Adipocyte (in vitro differentiated cells): ENCODE results near the gene SNRNP200.
"Not testable (repeated sequence)": the region's sequence is repeated elsewhere in the genome, so short reads cannot be mapped to it uniquely, and the experiment has no call there.

ENCODE experiments used
- DNase-seq: peaks from one replicate; pipeline ENCODE4 v3.0.0-alpha.2; 2015; ENCODE audit warnings: low read depth
- H3K27me3 ChIP-seq: replicated peaks from 2 replicates; pipeline ENCODE4 v1.7.0; 2013; ENCODE audit warnings: mild to moderate bottlenecking, low read length, moderate library complexity; ENCODE audit not compliant: control insufficient read depth, insufficient read depth
- H3K36me3 ChIP-seq: 2 replicates; pipeline ENCODE4 v1.7.0; 2013; ENCODE audit warnings: low read length, mild to moderate bottlenecking, moderate library complexity; ENCODE audit not compliant: control insufficient read depth, insufficient read depth, severe bottlenecking
- H3K4me1 ChIP-seq: 2 replicates; pipeline ENCODE4 v1.7.0; 2013; ENCODE audit warnings: mild to moderate bottlenecking, low read length, moderate library complexity; ENCODE audit not compliant: control insufficient read depth, insufficient read depth
- H3K4me3 ChIP-seq: 2 replicates; pipeline ENCODE4 v1.7.0; 2013; ENCODE audit warnings: mild to moderate bottlenecking, low read length, moderate library complexity
- H3K9ac ChIP-seq: 2 replicates; pipeline ENCODE4 v1.7.0; 2013; ENCODE audit warnings: mild to moderate bottlenecking, low read length, moderate library complexity
- H3K9me3 ChIP-seq: 2 replicates; pipeline ENCODE4 v1.7.0; 2013; ENCODE audit warnings: mild to moderate bottlenecking, low read length, moderate library complexity; ENCODE audit not compliant: control insufficient read depth

Gene SNRNP200

DNA sequence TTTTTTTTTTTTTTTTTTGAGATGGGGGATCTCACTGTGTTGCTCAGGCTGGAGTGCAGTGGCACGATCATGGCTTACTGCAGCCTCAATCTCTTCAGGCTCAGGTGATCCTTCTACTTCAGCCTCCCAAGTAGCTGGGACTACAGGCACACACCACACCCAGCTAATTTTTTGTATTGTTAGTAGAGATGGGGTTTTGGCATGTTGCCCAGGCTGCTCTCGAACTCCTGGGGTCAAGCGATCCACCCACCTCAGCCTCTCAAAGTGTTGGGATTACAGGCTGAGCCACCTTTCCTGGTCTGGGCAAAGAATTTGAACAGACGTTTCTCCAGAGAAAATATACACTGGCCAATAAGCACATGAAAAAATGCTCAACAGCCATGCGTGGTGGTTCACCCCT lies 2.9 kb upstream of the SNRNP200 start:
- DNase-seq = no peak
- Histone ChIP-seq H3K27me3 (no peaks in the 10 kb centered on the region), H3K9me3 (no peaks in the 10 kb centered on the region), H3K36me3 (peaks cover 9% of the 10 kb centered on the region), H3K9ac (no peak overlapping the region), H3K4me1 (peaks cover 25% of the 10 kb centered on the region), H3K4me3 (no peak overlapping the region)

DNA sequence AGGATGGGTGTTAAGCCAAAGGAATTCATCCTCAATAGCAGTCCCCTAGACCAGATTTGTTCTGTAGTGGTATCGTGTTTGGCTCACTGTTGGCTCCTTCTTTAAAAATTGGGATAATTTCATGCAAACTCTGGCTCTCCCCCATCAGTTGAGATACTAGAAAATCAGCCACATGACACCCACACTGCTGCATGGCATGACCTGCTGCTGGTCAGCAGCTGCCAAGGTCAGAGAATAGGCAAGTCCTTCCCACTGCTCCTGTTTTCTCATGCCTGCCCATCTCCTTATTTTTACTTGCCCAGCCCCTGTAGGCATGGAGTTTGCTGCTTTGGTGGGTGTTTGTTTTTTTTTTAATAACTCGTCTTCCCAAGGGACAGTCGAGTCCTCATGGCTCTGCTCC lies 1.0 kb upstream of the SNRNP200 start:
- Histone ChIP-seq H3K36me3 (peaks cover 28% of the 10 kb centered on the region), H3K4me1 (peaks cover 18% of the 10 kb centered on the region), H3K4me3 (peak overlapping the region; percentile 99), H3K27me3 (no peaks in the 10 kb centered on the region), H3K9ac (peak overlapping the region; percentile 92), H3K9me3 (no peaks in the 10 kb centered on the region)
- no peak for DNase-seq

DNA sequence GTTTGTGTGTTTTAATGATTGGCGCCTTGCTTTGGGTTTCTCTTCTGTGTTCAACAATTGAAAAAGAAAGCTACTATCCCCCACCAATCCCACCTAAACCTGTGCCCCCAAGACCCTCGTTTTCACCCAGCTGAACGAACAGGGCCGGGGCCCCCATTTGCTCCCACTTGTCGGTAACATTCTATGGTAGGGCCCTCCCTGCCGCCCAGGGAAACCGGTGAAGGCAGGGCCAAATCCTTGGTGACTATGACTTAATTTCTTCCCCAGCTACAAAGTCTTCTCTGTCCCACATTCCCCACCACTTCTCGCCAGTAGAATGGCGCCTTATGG lies 598 bp upstream of the SNRNP200 start:
- Histone ChIP-seq H3K9ac (peak overlapping the region; percentile 92), H3K4me1 (peaks cover 18% of the 10 kb centered on the region), H3K4me3 (peak overlapping the region; percentile 99), H3K9me3 (no peaks in the 10 kb centered on the region), H3K27me3 (no peaks in the 10 kb centered on the region), H3K36me3 (peaks cover 32% of the 10 kb centered on the region)
- no peak for DNase-seq

DNA sequence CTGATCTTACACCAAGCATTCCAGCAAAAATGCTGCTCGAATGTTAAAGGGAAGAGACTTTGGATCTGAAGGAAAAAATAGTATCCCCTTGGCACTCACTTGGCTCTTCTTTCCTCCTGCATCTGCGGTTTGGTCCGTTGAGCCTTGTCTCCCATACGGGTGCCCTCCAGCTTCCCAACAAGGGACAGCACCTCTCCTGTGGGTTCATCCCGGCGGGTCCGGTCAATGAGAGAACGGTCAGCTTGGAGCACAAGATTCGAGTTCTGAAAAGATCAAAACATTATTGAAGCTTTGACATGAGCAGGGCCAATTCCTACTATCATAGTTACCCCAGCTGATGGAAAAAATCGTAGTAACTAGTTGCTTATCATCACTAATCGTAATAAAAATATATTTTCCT lies 740 bp downstream of the SNRNP200 start:
- Histone ChIP-seq H3K4me1 (peaks cover 18% of the 10 kb centered on the region), H3K9ac (peak overlapping the region; percentile 92), H3K4me3 (peak overlapping the region; percentile 99), H3K36me3 (peaks cover 44% of the 10 kb centered on the region), H3K27me3 (no peaks in the 10 kb centered on the region), H3K9me3 (no peaks in the 10 kb centered on the region)
- DNase-seq = no peak

DNA sequence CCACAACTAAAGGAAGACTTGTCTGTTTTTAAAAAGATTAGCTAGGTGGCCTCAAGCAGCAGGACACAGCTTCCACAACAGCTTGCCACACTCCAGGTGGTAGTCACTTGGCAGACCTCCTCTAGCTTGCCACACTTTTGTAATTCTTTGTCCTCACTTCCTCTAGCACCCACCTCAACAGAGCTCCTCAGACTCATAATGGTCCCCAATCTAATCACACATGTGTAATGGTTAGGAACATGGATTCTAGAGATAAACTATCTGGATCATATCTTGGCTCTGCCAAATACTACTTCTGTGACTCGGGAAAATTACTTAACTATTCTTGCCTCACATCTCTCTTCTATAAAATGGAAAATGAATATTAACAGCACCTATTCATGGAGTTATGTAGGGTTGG lies 3.5 kb downstream of the SNRNP200 start:
- H3K4me3 ChIP-seq = no peak overlapping the region
- no peaks in the 10 kb centered on the region for H3K27me3 ChIP-seq
- no peaks in the 10 kb centered on the region for H3K9me3 ChIP-seq
- DNase-seq = no peak
- peaks cover 18% of the 10 kb centered on the region for H3K4me1 ChIP-seq
- peaks cover 71% of the 10 kb centered on the region for H3K36me3 ChIP-seq
- H3K9ac ChIP-seq = no peak overlapping the region

DNA sequence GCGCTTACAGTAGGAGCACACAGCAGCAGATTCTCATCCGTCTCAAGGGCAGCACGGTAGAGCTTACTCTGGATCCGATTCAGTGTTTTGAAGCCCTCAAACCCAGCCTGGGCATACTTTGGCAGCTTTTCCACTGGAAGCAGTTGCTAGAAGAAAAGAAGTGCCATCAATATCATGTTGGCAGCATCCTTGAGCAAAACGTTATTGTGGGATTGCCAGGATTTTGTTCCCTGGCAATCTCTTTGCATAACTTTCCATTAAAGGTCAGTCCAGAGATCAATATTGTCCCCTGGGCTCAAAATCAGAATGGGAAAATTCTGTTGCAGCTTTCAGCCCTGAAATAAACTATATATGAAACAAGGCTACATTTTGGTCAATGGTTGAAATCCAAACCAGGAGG lies 8.4 kb downstream of the SNRNP200 start:
- Histone ChIP-seq H3K27me3 (no peaks in the 10 kb centered on the region), H3K36me3 (peaks cover 96% of the 10 kb centered on the region), H3K4me1 (no peaks in the 10 kb centered on the region), H3K4me3 (no peak overlapping the region), H3K9me3 (no peaks in the 10 kb centered on the region), H3K9ac (no peak overlapping the region)
- DNase-seq = no peak

DNA sequence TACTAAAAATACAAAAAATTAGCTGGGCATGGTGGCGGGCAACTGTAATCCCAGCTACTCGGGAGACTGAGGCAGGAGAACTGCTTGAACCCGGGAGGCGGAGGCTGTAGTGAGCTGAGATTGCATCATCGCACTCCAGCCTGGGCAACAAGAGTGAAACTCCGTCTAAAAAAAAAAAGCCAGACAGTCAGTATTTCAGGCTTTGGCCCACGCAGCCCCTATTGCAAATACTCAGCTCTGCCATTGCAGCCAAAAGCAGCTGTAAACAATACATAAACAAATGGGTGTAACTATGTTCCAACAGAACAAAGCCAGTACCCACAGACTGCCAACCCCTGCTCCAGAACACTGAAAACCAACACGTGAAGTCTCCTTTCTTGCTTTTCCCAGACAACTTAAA lies 11.1 kb downstream of the SNRNP200 start:
- not testable (repeated sequence) for DNase-seq, H3K27me3 ChIP-seq, H3K9me3 ChIP-seq, H3K9ac ChIP-seq, H3K4me3 ChIP-seq, H3K4me1 ChIP-seq
- H3K36me3 ChIP-seq = peaks cover 98% of the 10 kb centered on the region

DNA sequence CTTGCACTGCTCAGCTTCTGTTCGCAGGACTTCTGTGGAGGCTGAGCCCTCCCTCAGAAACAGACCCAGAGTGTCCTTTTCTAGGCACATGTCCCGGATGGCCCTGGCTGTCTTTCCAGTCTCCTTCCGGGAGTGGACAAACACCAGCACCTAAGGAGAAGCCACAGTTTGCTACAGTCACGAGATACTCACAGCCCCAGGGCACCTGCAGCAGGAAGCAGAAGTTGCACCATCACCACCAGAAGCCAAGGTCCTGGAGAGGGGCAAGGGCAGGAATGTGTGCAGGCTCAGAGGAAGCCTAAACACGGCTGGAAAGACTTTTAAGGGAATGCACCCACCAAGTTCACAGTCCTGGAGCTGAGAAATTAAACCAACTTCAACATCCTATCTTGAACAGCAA lies 13.6 kb downstream of the SNRNP200 start:
- Histone ChIP-seq H3K9me3 (no peaks in the 10 kb centered on the region), H3K27me3 (no peaks in the 10 kb centered on the region), H3K4me1 (no peaks in the 10 kb centered on the region), H3K36me3 (peaks cover 98% of the 10 kb centered on the region), H3K9ac (no peak overlapping the region), H3K4me3 (no peak overlapping the region)
- DNase-seq = no peak

DNA sequence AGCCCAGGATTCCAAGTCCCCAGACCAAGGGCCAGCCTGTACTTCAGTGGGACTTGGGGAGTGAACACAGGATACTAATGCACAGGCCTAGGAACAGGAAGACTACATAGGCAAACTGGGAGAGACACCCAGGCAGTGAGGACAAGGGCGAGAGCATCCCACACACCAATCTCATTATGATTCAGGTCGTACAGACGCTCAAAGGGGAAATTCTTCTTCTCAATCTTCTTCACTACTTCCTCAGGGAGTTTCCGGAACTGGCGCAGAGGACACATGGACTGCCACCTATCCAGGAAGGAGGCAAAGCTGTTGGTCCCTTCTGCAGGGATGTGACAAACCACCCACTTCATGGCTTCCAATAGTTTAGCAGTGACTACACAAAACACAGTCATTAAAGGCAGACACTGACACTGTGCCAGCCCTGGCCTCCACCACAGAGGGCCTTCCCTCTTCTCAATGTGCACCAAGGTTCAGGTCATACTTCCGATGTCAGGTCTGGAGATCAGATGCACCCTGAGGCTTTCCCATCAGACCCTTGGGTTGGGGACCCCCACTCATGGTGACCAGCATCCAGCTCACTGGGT lies 18.0 kb downstream of the SNRNP200 start:
- no peak for DNase-seq
- Histone ChIP-seq H3K9ac (no peak overlapping the region), H3K9me3 (no peaks in the 10 kb centered on the region), H3K27me3 (no peaks in the 10 kb centered on the region), H3K36me3 (peaks cover 99% of the 10 kb centered on the region), H3K4me3 (no peak overlapping the region), H3K4me1 (no peaks in the 10 kb centered on the region)

DNA sequence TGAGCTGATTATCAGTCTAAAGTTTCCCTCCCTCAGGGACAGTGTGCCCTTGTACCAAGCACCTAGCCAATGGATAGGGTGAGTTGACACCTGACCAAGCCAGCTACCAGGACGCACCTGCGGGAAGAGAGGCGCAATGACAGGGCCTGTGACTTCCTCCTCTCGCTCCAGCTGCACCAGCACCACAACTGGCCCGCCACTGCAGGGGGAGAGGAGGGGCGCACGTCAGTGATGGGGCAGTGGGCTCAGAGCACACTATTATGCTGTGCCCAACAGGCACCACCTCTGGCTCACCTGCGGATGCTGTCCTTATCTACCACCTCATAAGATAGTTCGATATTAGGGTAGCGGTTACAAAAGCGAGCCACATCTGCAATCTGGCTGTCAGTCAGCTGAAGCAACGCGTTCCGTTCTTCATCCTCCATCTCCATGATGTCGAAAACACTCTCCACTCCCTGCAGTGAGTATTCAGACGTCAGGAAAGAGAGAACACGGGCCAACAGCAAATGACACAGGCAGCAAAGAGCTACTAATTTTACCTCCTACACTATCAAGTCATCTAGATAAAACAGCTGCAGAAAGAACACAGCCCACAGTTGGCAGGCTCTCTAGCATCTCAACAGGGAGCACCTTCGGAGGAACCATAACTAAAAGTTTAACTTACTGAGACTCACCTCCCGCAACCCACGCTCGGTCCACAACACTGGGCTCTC lies 28.4 kb downstream of the SNRNP200 start:
- Histone ChIP-seq H3K4me3 (no peak overlapping the region), H3K36me3 (peaks cover 85% of the 10 kb centered on the region), H3K9me3 (no peaks in the 10 kb centered on the region), H3K4me1 (no peaks in the 10 kb centered on the region), H3K27me3 (no peaks in the 10 kb centered on the region), H3K9ac (no peak overlapping the region)
- DNase-seq = no peak

DNA sequence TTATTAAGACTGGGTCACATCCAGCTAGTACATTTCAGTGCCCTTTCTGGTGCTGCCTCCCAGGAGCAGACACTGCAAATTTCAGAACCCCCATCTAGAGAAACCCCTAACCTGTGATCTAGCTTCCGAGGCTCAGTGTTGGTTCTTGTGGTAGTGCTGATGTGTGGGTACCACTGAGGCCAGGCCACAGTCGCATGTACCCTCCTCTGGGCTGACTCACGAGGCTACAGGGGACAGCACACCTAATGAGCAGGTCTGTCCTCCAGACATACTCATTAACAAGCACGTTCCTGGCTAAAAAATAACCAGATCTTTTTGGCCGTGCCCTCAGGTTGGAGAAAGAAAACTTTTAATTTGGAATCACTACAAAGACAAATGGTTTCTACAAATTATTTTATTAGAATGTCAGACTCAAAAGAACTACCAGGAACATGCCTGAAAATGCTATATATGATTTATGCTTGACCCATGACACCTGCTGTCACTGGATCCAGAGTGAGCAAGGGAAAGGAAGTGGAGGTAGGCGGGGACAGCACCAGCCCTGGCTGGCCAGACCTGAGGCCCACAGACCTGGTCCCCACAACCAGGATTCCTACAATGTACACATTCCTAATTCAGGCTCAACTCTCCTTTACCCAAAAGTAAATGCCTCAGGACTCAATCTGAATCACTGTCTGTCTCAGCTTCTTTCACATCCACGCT lies 30.8 kb downstream of the SNRNP200 start:
- Histone ChIP-seq H3K9ac (no peak overlapping the region), H3K36me3 (peaks cover 84% of the 10 kb centered on the region), H3K27me3 (no peaks in the 10 kb centered on the region), H3K4me3 (no peak overlapping the region), H3K4me1 (no peaks in the 10 kb centered on the region), H3K9me3 (no peaks in the 10 kb centered on the region)
- DNase-seq = no peak
